Measurements from ENCODE around the gene ADAP2.

- TF ChIP-seq SIN3A (IDR thresholded peaks at IDR 0.05; ENCODE audit: borderline replicate concordance, insufficient read depth, low read length): no peak
- TF ChIP-seq, protein P1, sequence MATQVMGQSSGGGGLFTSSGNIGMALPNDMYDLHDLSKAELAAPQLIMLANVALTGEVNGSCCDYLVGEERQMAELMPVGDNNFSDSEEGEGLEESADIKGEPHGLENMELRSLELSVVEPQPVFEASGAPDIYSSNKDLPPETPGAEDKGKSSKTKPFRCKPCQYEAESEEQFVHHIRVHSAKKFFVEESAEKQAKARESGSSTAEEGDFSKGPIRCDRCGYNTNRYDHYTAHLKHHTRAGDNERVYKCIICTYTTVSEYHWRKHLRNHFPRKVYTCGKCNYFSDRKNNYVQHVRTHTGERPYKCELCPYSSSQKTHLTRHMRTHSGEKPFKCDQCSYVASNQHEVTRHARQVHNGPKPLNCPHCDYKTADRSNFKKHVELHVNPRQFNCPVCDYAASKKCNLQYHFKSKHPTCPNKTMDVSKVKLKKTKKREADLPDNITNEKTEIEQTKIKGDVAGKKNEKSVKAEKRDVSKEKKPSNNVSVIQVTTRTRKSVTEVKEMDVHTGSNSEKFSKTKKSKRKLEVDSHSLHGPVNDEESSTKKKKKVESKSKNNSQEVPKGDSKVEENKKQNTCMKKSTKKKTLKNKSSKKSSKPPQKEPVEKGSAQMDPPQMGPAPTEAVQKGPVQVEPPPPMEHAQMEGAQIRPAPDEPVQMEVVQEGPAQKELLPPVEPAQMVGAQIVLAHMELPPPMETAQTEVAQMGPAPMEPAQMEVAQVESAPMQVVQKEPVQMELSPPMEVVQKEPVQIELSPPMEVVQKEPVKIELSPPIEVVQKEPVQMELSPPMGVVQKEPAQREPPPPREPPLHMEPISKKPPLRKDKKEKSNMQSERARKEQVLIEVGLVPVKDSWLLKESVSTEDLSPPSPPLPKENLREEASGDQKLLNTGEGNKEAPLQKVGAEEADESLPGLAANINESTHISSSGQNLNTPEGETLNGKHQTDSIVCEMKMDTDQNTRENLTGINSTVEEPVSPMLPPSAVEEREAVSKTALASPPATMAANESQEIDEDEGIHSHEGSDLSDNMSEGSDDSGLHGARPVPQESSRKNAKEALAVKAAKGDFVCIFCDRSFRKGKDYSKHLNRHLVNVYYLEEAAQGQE (IDR thresholded peaks at IDR 0.05; ENCODE audit: insufficient read depth in 1 of 2, low read depth in 2 of 2, low read length in 2 of 2): no peak
- no peak for TF ChIP-seq TAF1 (IDR thresholded peaks at IDR 0.05; ENCODE audit: borderline replicate concordance, insufficient read depth, low read length)
- TF ChIP-seq POLR2AphosphoS5 (IDR thresholded peaks at IDR 0.05; ENCODE audit: low read depth, low read length): no peak
- no peak for TF ChIP-seq FOXP2 (optimal IDR thresholded peaks at IDR 0.05; ENCODE audit: borderline replicate concordance, extremely low read depth, extremely low read length, insufficient read depth)
These were observed 32.5 kb downstream of the ADAP2 start for GRCh38 chr17:30954046-30954830.
